H9 (cell line): ENCODE measurements around the gene MEG3. TPM values are rescaled to one million over a fixed set of nuclear protein-coding genes. Genes with fewer than 3 reads are reported as not detected.

Experiments
- DNase-seq: peaks from one replicate; pipeline ENCODE4 v3.0.0-alpha.2; 2017
- H2AFZ ChIP-seq: one replicate; pipeline ENCODE4 v1.6.1; 2013; ENCODE audit warnings: mild to moderate bottlenecking, low read length, control low read depth, moderate library complexity
- H2AK5ac ChIP-seq: 2 replicates; pipeline ENCODE4 v1.6.1; 2013; ENCODE audit warnings: low read length, control low read depth, mixed read lengths; ENCODE audit not compliant: insufficient read length
- H2BK120ac ChIP-seq: one replicate; pipeline ENCODE4 v1.6.1; 2013; ENCODE audit warnings: low read depth, mild to moderate bottlenecking, low read length, control low read depth, inconsistent platforms; ENCODE audit not compliant: poor library complexity, severe bottlenecking
- H2BK12ac ChIP-seq: 2 replicates; pipeline ENCODE4 v1.6.1; 2013; ENCODE audit warnings: low read length, control low read depth, mixed read lengths, low read depth; ENCODE audit not compliant: insufficient read length
- H2BK15ac ChIP-seq: 2 replicates; pipeline ENCODE4 v1.6.1; 2013; ENCODE audit warnings: low read depth, low read length, control low read depth
- H2BK20ac ChIP-seq: one replicate; pipeline ENCODE4 v1.6.1; 2013; ENCODE audit warnings: low read depth, mild to moderate bottlenecking, low read length, control low read depth, inconsistent platforms; ENCODE audit not compliant: poor library complexity, severe bottlenecking
- H2BK5ac ChIP-seq: 2 replicates; pipeline ENCODE4 v1.6.1; 2013; ENCODE audit warnings: low read length, control low read depth, mixed read lengths; ENCODE audit not compliant: insufficient read length
- H3K14ac ChIP-seq: 2 replicates; pipeline ENCODE4 v1.6.1; 2013; ENCODE audit warnings: low read length, control low read depth; ENCODE audit not compliant: insufficient read depth
- H3K18ac ChIP-seq: 2 replicates; pipeline ENCODE4 v1.6.1; 2013; ENCODE audit warnings: low read depth, mild to moderate bottlenecking, mixed read lengths, low read length, control low read depth; ENCODE audit not compliant: insufficient read length
- H3K23ac ChIP-seq: 2 replicates; pipeline ENCODE4 v1.6.1; 2013; ENCODE audit warnings: low read length, control low read depth, mixed read lengths, low read depth; ENCODE audit not compliant: insufficient read length
- H3K23me2 ChIP-seq: 2 replicates; pipeline ENCODE4 v1.6.1; 2013; ENCODE audit warnings: low read depth, mild to moderate bottlenecking, mixed read lengths, low read length, control low read depth; ENCODE audit not compliant: insufficient read length, poor library complexity, severe bottlenecking
- H3K27ac ChIP-seq: 2 replicates; pipeline ENCODE4 v1.5.1; 2013; ENCODE audit warnings: low read length, control low read depth, mixed read lengths, low read depth; ENCODE audit not compliant: insufficient read length
- H3K27me3 ChIP-seq: 2 replicates; pipeline ENCODE4 v1.6.1; 2013; ENCODE audit warnings: low read length, control low read depth, inconsistent platforms; ENCODE audit not compliant: insufficient read depth
- H3K4ac ChIP-seq: 2 replicates; pipeline ENCODE4 v1.6.1; 2013; ENCODE audit warnings: low read depth, mild to moderate bottlenecking, control low read depth, inconsistent platforms, low read length, moderate library complexity
- H3K4me1 ChIP-seq: 2 replicates; pipeline ENCODE4 v1.6.1; 2013; ENCODE audit warnings: low read length, control low read depth, inconsistent platforms; ENCODE audit not compliant: insufficient read depth
- H3K4me2 ChIP-seq: 2 replicates; pipeline ENCODE4 v1.6.1; 2013; ENCODE audit warnings: low read length, control low read depth, mixed read lengths; ENCODE audit not compliant: insufficient read length, insufficient read depth
- H3K56ac ChIP-seq: 2 replicates; pipeline ENCODE4 v1.6.1; 2013; ENCODE audit warnings: low read depth, mild to moderate bottlenecking, mixed read lengths, low read length, control low read depth; ENCODE audit not compliant: insufficient read length
- H3K79me1 ChIP-seq: 2 replicates; pipeline ENCODE4 v1.6.1; 2013; ENCODE audit warnings: low read depth, mild to moderate bottlenecking, moderate library complexity, low read length, control low read depth, inconsistent platforms; ENCODE audit not compliant: insufficient read depth, poor library complexity, severe bottlenecking
- H3K79me2 ChIP-seq: 2 replicates; pipeline ENCODE4 v1.6.1; 2013; ENCODE audit warnings: low read length, control low read depth, inconsistent platforms; ENCODE audit not compliant: insufficient read depth
- H3K9ac ChIP-seq: 2 replicates; pipeline ENCODE4 v1.6.1; 2013; ENCODE audit warnings: low read length, control low read depth, mixed read lengths; ENCODE audit not compliant: insufficient read length; ENCODE audit errors: extremely low read depth
- H3K9me3 ChIP-seq: one replicate; pipeline ENCODE4 v1.6.1; 2013; ENCODE audit warnings: low read depth, low read length, inconsistent platforms; ENCODE audit not compliant: control insufficient read depth
- H3T11ph ChIP-seq: one replicate; pipeline ENCODE4 v1.6.1; 2013; ENCODE audit warnings: mild to moderate bottlenecking, low read length, control low read depth, inconsistent platforms
- H4K20me1 ChIP-seq: one replicate; pipeline ENCODE4 v1.6.1; 2013; ENCODE audit not compliant: control insufficient read depth, insufficient read length, insufficient read depth
- H4K5ac ChIP-seq: 2 replicates; pipeline ENCODE4 v1.6.1; 2013; ENCODE audit warnings: low read depth, mild to moderate bottlenecking, mixed read lengths, low read length, control low read depth; ENCODE audit not compliant: insufficient read length
- H4K8ac ChIP-seq: replicated peaks from 2 replicates; pipeline ENCODE4 v1.6.1; 2013; ENCODE audit warnings: low read length, control low read depth, mixed read lengths, low read depth; ENCODE audit not compliant: insufficient read length
- H4K91ac ChIP-seq: 2 replicates; pipeline ENCODE4 v1.6.1; 2013; ENCODE audit warnings: low read depth, mild to moderate bottlenecking, moderate library complexity, mixed read lengths, low read length, control low read depth; ENCODE audit not compliant: insufficient read length
- H3K27ac Mint-ChIP-seq, 3 experiments: 2 replicates in 2 of 3; 3 replicates in 1 of 3; pipeline ENCODE4 v1.8.0; 2020 to 2021; ENCODE audit warnings: mixed read lengths in 3 of 3, mild to moderate bottlenecking in 1 of 3, moderate library complexity in 1 of 3
- H3K27me3 Mint-ChIP-seq: 2 replicates; pipeline ENCODE4 v1.8.0; 2021; ENCODE audit warnings: low read depth, mild to moderate bottlenecking, moderate library complexity, mixed read lengths
- H3K36me3 Mint-ChIP-seq, 3 experiments: 2 replicates in 2 of 3; 3 replicates in 1 of 3; pipeline ENCODE4 v1.8.0; 2020 to 2021; ENCODE audit warnings: low read depth in 3 of 3, mixed read lengths in 3 of 3; ENCODE audit not compliant: insufficient read depth in 1 of 3
- H3K4me1 Mint-ChIP-seq, 2 experiments: 2 replicates each; pipeline ENCODE4 v1.8.0; 2020; ENCODE audit warnings: mixed read lengths in 2 of 2
- H3K4me3 Mint-ChIP-seq, 2 experiments: 2 replicates in 1 of 2; 3 replicates in 1 of 2; pipeline ENCODE4 v1.8.0; 2020 to 2021; ENCODE audit warnings: mild to moderate bottlenecking in 2 of 2, mixed read lengths in 2 of 2, moderate library complexity in 1 of 2
- H3K9me3 Mint-ChIP-seq, 2 experiments: 2 replicates in 1 of 2; 3 replicates in 1 of 2; pipeline ENCODE4 v1.8.0; 2020; ENCODE audit warnings: mild to moderate bottlenecking in 2 of 2, mixed read lengths in 2 of 2, moderate library complexity in 1 of 2
- WGBS: extraction: QIAGEN DNeasy Blood & Tissue Kit; methylation state at CpG from one replicate; pipeline ENCODE4 v1.1.7; 2013; ENCODE audit warnings: missing lambda C conversion rate, low lambda C conversion rate, mixed read lengths; ENCODE audit not compliant: insufficient read length; ENCODE audit errors: extremely low coverage; 5-methylcytosine and 5-hydroxymethylcytosine counted together
- total RNA-seq: library from RNA; stranded (reverse); gene quantifications from 2 replicates; pipeline ENCODE4 v1.2.1, GENCODE V29; 2021
- TF ChIP-seq, protein P1 (sequence below): fragments of 200-600 bp; sonication (generic); conservative IDR thresholded peaks from 3 replicates; pipeline ENCODE4 v1.8.0; 2021; ENCODE audit warnings: antibody characterized with exemption, mild to moderate bottlenecking

The MEG3 gene
- total RNA-seq, 1 experiment from 2014 or later = 0.52 TPM

- Histone ChIP-seq H3T11ph (no peak overlapping the region), H2BK120ac (no peak overlapping the region), H3K9me3 (no peaks in the 10 kb centered on the region), H3K4me1 (no peaks in the 10 kb centered on the region), H3K23ac (no peak overlapping the region), H2BK12ac (no peak overlapping the region), H2BK15ac (no peak overlapping the region), H3K18ac (no peak overlapping the region), H3K27me3 (no peaks in the 10 kb centered on the region), H3K79me1 (no peaks in the 10 kb centered on the region), H3K4me2 (no peak overlapping the region), H2AK5ac (no peak overlapping the region), H3K27ac (no peak overlapping the region), H3K79me2 (no peaks in the 10 kb centered on the region), H3K4ac (no peak overlapping the region), H2BK5ac (no peak overlapping the region), H3K23me2 (no peaks in the 10 kb centered on the region), H4K91ac (no peak overlapping the region), H2AFZ (no peak overlapping the region), H3K9ac (no peak overlapping the region), H4K5ac (no peak overlapping the region), H4K20me1 (no peaks in the 10 kb centered on the region), H3K14ac (no peak overlapping the region), H4K8ac (no peak overlapping the region), H2BK20ac (no peak overlapping the region), H3K56ac (no peak overlapping the region)
- Mint-ChIP-seq H3K27me3 (peaks cover 16% of the 10 kb centered on the region), H3K4me1 (peaks cover 0 to 8% of the 10 kb centered on the region in 2 experiments; a peak in 2 of 4 replicates), H3K4me3 (no peak overlapping the region), H3K27ac (peak overlapping the region in 1 of 3 experiments; percentile 92; a peak in 3 of 7 replicates), H3K9me3 (no peaks in the 10 kb centered on the region; a peak in 1 of 5 replicates), H3K36me3 (no peaks in the 10 kb centered on the region)
- TF ChIP-seq, protein P1, sequence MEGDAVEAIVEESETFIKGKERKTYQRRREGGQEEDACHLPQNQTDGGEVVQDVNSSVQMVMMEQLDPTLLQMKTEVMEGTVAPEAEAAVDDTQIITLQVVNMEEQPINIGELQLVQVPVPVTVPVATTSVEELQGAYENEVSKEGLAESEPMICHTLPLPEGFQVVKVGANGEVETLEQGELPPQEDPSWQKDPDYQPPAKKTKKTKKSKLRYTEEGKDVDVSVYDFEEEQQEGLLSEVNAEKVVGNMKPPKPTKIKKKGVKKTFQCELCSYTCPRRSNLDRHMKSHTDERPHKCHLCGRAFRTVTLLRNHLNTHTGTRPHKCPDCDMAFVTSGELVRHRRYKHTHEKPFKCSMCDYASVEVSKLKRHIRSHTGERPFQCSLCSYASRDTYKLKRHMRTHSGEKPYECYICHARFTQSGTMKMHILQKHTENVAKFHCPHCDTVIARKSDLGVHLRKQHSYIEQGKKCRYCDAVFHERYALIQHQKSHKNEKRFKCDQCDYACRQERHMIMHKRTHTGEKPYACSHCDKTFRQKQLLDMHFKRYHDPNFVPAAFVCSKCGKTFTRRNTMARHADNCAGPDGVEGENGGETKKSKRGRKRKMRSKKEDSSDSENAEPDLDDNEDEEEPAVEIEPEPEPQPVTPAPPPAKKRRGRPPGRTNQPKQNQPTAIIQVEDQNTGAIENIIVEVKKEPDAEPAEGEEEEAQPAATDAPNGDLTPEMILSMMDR = no peak
- DNase-seq = peak; percentile 15
- WGBS = no CpG with 5 or more reads among the region's 12 CpGs
These were observed 45.1 kb upstream of the MEG3 start for GRCh38 chr14:100780646-100781355.
